GM19328 (cell line): ENCODE data around the gene CYGB.
A peak's percentile ranks its signal among the peaks of the same experiment; 100 is the strongest.

ENCODE experiments used
- ATAC-seq: cut with Tn5 transposase; IDR thresholded peaks from one replicate; pipeline ENCODE4 v1.9.1; 2021; ENCODE audit warnings: mild to moderate bottlenecking, moderate library complexity; ENCODE audit not compliant: unreplicated experiment

Gene CYGB

DNA sequence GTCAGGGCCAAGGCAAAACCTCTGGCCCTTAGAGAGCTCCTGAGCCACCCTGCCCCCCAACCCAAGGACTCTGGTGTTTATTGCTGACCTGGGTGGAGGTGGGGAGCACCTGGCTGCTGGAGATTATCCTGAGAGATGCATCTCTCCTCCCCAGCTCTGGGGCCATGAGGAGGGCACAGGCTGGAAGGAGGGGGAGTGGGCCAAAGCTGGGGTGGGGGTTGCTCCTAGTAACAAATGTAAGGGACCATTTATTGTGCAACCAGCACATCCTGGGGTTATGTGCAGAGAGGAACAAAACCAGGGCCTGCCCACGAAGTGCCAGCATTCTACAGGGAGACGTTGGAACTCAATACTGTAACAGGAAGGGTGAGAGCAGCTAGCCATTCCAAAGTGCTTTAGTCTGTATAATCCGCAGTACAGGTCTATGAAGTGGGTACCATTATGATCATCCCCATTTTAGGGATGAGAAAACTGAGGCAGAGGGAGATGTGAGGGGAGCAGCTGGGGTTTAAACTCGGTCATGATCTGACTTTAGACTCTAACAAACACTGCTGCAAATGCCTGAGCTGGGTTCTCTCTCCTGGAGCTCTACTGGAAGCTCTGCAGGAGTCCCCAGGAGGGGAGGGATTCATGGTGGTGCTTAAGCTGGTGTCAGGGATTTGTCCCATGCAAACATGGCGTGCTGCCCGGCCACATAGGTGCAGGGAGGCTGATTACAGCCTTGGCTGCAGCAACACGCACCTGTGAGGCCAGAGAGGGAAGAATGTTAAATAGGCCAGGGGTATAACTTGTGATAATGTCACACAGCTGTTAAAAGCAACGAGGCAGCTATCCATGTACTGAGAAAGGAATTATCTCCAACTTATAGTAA is 34.9 kb downstream of the CYGB start:
- no peak for ATAC-seq

DNA sequence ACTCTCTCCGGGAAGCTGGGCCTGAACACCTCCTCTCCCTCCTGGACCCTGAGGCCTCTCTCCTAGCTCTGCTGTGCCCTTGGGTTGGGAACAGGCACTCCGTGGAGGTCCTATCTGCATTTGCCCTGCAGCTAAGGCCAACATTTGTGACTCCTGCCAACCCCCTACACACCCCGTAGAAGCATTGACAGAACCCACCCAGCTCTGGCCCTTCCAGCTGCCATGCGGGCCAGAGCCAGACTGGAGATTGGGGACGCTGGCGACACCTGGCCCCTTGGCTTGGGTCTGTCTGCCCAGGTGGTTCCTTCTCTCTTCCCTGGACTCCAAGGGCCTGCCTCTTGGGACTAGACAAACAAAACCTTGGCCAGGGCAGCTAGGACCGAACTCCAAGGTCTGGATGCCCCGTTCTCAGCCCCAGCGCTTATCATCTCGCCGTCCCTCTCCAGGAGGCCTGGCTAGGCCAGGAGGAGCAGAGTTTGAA is 35.6 kb downstream of the CYGB start:
- no peak for ATAC-seq

DNA sequence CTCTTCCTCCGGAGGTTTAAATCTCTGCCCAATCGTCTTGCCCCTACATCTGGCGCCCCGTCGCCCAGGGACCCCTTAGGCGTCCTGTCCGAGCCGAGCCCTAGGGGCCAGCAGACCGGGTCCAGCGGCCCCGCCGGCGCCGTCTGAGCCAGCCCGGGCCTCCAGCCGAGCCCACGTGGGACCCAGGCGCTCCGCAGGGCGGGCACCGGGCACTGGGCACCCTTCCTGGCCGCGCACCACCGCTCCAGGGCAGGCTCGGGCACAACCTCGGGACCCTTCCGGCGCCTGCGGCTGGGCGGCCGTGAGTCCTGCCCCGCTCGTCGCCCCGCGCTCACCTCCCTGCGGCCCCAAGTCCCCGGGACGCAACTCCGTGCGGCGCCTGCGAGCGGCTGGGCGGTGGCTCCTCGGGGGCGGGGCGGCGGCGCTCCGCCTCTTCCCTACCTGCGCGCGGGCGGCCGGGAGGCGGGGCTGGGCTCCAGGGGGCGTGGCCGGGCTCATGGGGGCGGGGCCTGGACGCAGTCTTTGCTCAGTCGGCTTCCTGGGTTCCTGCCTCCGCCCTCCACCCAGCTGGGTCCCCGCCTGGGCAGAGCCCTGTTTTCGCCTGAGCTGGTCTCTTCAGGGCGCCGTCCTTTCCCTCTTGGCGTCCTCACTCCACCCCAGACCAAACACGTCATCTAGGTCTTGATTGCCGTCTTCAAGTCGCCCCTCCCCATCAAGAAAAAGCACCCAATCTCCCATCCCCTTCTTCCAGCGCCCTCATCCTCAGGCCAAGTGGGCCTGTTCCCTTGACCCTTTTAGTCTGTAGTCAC is 36.3 kb downstream of the CYGB start, which contains the start of gene RHBDF2:
TSS of gene RHBDF2 (minus strand) at position 406 of the 809 bp plus-strand sequence. CDS start 19,899 bp downstream, outside the sequence.
- ATAC-seq, result peak; percentile 75

DNA sequence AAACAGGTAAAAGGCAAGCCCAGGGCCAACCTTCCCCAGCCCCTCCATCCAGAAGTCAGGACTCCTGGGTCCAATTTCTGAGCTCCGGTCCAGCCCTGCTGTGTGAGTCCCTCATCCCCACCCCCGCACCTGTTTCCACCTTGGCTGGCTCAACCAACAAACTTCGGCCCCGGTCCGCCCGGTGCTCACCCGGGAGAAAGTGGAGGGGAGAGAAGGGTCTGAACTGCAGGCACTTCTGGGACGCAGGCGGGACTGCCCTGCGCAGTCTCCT is 36.8 kb downstream of the CYGB start:
- no peak for ATAC-seq

DNA sequence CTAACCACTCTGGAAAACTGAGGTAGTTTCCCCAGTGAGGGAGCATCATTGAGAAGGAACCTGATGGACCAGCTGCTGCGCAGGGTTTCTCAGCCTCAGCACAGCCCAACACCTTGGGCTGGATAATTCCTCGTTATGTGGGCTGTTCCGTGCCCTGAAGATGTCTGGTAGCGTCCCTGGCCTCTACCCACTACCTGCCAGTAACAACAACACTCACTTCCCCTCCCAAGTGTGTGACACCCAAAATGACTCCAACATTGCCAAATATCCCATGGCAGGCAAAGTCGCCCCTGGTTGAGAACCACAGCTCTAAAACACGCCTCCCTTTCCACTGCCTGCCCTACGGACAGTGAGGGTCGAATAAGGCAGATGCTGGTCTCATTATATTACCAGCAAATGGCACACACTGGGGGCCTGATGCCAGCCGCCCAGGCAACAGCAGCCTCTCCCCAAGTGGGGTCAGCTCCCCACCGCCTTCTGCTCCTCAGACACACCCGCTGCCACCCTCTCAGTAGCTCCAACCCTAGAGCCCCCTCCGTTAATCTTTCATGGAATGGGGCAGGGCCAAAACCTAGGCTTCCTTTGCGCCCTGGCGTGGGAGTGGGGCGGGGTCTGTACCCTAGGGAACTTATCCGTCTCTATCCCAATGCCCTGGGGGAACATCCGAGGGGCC is 37.3 kb downstream of the CYGB start:
- ATAC-seq, result no peak

DNA sequence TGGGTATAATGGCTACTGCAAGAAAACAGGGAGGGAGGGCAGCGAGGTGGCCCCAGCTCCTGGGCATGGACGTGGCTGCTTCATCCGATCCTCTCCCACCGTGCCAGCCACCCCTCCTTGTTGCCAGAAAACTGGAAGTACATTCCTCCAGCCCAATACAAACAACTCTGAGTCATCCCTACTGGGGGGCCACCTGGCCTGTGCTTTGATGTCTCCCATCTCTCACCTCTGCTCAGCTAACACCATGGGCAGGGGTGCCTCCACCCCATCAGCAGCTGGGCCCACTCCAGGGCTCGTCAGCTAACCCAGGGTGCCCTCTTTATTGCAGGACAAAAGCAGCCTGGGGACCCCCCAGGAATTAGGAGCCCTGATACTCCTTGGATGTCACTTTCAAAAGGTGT is 38.2 kb downstream of the CYGB start:
- no peak for ATAC-seq

DNA sequence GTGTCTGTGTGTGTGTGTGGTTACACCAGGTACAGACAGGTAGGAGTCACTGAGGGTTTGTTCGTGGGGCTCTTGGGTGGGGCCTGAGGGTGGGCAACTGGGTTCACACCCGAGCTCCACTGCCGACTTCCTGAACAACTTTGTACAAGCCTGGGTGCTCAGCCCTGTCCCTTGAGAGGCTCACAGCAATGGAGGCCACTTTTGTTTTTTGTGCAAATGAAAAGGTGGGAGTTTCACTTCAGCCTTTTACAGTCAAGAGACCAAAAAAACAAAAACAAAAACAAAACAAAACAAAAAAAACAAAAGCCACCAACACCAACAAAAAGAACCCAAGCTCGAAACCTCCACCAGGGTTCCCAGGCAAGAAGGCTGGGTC is 38.6 kb downstream of the CYGB start:
- ATAC-seq, result no peak

DNA sequence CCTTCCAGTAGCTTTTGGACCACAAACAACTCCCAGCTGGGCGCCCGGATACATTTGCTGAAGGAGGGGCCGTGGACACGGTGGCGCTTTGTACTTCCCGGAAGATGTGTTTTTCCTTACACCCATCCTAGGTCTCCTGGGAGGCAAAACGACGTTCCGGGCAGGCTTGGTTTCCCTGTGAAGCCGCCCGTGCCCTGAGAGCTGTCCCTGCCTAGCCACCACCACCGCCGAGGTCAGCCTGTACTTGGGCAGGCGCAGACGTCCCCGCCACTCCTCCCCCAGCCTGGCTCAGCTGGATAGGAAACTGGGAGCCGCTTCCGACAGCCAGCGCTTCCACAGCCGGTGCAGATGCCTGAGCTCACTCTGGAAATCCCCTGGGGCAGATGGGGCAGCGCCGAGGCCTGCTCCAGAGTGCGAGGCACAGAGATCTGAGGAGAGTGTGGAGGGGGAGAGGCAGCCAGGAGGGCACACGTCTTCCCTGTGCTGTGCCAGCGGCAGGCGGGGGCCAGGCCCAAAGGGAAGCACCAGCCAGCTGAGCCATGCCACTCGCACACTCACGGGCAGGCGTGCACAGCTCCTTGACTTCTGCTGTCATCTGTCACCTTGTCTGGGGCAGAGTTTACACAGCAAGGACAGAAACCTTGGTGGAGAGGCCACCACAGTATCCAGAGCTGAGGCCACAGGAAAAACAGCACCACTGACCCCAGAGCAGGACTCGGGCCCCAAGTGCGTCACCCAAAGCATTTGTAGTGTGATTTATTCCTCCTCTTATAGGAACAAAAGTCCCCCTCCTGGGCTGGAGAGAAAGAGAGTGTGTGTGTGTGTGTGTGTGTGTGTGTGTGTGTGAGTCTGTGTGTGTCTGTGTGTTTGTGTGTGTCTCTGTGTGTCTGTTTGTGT is 39.3 kb downstream of the CYGB start:
- ATAC-seq, result no peak

DNA sequence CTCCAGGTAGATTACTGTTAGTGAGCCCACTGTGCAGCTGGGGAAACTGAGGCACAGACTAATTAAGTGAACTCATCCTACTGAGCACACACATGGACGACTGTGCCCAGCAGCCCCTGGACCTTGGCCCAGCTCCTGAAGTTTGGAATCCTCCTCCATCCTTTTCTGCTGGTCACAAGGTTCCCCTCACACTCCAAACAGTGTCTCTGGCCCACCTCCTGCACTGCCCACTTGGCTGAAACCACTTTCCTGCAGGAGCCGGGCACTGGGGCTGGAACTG is 39.9 kb downstream of the CYGB start:
- no peak for ATAC-seq

DNA sequence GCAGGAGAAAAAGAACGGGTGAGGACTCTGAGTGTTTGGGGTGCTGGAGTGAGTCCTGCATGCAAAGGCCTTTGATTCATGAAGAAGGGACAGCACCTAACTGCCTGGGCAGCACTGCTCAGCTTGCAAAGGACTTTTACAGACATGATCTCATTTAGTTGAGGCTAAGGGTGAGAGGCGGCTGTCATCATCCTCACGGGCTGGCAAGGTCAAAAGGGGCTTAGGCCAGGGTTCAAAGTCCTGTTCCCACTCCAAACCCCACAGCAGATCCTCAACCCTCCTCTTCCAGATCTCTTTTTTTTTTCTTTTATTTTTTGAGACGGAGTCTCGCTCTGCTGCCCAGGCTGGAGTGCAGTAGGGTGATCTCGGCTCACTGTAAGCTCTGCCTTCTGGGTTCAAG is 41.0 kb downstream of the CYGB start:
- ATAC-seq, result no peak

DNA sequence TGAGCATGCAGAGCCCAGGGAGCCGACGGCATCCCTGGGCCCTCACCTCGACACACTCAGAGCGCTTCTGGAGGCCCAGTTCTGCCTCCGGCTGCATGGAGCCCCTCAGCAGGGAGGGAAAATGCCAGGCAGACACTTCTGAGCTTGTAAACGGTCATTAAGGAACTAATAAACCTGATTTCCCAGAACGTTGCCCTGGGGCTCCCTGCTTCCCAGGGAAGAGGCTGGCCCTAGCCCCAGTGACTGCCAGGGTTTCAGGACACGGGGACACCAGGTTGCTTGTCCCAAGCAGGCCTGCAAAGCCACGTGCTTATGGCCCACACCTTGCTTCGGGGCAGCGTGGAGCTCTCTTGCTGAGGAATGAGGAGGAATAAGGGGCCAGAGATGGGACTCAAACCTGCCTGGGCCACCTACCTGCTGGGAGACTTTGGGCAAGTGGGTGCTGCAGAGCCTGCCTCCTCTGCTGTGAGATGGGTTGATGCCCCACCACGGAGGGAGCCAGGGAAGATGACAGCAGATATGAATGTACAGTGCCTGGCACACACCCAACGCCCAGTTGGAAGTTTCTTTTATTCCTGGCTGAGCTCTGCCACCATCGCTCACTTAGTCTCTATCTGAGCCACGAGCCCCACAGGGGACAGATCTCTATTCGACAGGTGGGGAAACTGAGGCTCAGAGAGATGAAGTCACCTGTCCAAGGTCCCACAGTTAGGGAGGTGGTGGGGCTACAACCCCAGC is 41.7 kb downstream of the CYGB start:
- ATAC-seq, result no peak

DNA sequence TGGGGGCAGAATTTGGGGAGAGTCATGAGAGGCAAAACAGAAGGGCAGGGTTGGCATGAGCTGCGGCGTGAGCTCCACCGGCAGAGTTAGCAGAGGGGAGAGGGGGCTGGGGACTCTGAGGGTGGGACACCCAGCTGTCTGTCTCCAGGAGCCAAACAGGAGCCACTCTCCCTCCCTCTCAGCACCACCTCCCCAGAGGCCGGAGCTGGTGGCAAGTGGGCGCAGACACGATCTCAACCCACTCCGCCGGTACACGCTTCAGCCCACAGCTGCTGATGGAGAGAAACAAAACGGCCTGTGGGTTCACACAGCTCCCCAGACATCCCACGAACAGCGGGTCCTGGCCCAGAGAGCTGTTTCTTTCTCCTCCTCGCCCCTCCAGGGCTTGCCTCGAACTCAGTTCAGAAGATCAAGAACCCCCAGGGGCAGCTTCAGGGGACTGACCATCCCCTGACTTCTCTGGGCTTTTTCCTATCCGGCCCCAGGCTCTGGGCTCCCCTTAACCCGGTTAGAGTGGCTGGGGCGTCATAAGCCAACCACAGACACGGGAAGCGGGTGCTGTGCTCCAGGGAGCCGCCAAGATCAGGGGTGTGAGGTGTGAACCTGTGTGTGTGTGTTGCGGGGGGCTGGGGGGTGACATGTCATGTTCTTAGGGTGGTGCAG is 43.9 kb downstream of the CYGB start:
- no peak for ATAC-seq

DNA sequence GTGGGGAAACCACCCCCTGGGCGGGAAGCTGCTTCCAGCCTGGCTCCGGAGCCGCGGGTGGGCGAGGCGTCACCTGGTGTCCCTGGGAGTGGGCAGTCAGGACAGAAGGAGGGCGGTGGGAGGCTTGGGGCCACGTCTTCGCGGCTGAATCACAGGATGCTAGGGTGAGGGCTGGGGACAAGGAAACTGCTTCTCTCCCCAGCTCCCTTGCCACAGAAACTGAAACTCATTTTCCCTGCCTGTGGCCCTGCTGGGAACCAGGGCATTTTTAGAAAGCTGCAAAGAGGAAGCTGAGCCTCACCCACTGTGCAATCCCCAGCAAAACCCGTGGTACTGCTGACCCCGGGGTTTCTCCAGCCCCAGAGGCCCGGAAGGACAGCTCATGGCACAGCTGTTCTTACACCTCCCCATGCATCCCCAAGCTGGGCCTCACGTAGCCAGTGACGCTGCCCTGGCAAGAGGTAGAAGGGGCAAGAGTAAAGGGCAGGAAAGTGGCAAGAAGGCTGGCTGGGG is 44.5 kb downstream of the CYGB start:
- ATAC-seq, result no peak

DNA sequence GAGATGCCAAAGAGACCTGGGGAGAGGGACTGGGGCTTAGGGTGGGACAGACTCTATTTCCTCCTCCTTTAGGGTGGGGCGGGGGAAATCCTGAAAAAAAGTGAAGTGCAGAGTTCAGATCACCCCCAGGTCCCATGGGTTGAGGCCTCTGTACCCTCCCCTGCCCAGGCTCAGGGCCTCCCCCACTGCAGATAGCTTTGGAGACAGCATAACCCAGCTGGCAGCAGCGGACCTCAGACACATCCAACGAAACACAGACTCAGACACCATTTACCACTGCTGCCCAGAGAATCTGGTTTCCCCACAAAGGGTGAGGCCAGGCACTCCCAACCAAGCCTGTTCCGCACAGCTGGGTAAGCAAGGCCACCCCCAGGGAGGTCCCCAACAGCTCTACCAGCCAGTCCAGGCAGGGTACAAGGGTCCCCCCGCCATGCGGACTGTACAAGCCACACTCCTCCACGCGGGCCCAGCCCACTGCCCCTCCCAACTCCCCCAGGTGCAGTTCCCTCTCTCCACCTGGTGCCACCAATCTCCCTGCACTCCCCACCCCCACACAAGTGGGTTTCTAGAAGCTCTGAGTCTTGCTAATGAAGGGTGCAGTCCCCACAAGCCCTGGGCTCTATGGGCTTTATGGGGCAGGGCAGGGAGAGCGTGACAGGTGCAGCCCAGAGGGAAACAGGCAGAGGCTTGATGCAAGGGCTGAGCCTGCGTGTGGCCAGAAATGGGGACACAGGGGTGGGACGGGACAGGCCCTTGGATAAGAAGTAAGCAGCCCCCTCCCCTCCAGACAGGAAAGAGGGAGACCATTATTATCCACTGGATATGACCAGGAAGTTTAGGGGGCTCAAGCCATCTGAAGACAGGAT is 45.2 kb downstream of the CYGB start:
- no peak for ATAC-seq

DNA sequence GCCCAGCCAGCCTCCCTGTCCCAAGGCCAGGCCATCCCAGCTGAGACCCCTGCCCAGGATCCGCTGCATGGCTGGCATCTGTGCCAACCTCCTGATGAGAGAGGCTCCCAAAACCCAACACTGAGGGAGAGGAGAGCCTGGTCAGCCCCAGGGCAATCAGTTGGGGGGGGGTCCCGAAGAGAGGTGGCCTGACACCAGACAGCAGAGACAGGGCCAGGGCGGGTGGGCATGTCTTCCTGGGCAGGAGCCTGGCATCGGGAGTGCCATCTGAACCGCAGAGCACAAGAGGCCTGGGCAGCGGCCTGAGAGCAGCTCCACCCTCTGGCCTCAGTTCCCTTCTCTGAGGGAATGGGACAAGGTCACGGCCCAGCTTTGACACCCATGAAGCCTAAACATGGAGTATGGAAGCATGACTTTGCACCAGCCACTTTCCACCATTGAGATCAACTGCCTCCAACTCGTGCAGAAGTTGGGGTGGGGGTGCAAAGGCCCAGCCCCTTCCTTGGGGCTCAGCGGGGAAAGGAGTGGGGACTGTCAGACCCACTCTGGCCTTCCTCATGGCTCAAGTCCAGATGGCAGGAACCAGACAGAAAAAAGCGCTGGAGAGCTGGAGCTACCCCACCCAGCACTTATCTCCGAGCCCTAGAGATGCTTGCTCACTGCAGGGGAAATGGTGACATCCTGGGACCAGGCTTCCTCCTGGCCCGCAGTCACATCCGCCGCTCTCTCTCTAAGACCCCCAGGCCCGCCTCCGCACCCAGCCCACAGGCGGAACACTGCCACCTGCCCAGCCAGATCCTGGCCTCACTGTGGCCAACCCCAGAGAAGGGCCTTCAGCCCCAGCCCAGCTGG is 46.0 kb downstream of the CYGB start:
- no peak for ATAC-seq

DNA sequence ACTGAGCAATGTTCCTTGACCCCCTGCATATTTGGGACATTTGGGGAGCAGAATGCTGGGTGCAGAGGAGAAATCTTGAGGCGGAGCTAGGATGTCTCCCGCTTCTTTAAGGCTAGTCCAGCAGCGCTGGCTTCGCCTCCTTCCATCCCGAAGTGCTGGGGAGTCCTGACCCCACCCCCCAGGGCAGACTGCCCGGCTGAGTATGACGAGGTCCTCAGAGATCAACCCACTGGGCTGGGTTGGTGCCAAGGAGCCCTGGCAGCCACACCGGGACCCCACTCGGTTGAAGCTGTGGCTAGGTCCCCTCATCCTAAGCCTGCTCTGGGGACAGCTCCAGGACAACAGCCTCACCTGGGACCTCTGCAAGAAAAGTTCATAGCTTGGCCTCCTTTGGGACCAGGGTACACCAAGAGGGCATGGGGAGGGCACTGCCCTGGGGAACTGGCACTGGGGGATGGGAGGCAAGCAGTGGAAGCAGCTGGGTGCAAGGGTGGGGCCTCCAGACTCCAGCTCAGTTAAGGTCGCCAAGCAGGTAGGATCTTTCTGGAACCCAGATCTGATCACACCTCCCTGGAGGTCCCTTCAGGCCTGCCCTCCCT is 47.3 kb downstream of the CYGB start:
- ATAC-seq, result no peak
